Ascending aorta (tissue), 2 donors: Measurements from ENCODE around the gene LHFPL6. TPM values are rescaled to one million over a fixed set of nuclear protein-coding genes. Genes with fewer than 3 reads are reported as not detected.

ENCODE experiments used
- DNase-seq, 2 donors: peaks; one replicate each; pipeline ENCODE4 v3.0.0-alpha.2; 2019; ENCODE audit warnings: low spot score in 2 of 2
- H3K27ac ChIP-seq, 2 donors: fragments of 200-600 bp; sonication (generic); one replicate each; pipeline ENCODE4 v1.5.1; 2016 to 2017; ENCODE audit warnings: mild to moderate bottlenecking in 1 of 2
- H3K27me3 ChIP-seq: fragments of 200-600 bp; sonication (generic); one replicate; pipeline ENCODE4 v1.5.1; 2017
- H3K36me3 ChIP-seq, 2 donors: fragments of 200-600 bp; sonication (generic); one replicate each; pipeline ENCODE4 v1.5.1; 2016
- H3K4me1 ChIP-seq, 2 donors: fragments of 200-600 bp; sonication (generic); one replicate each; pipeline ENCODE4 v1.5.1; 2016 to 2017; ENCODE audit warnings: mild to moderate bottlenecking in 1 of 2
- H3K4me3 ChIP-seq, 2 donors: fragments of 200-600 bp; sonication (generic); one replicate each; pipeline ENCODE4 v1.5.1; 2016 to 2017; ENCODE audit warnings: mild to moderate bottlenecking in 1 of 2
- H3K9me3 ChIP-seq, 2 donors: fragments of 200-600 bp; sonication (generic); one replicate each; pipeline ENCODE4 v1.5.1; 2016
- intact Hi-C: fragments of 100-400 bp; cut with DNase I; formaldehyde crosslinking; loops from one replicate; pipeline ENCODE4 v1.15.1; 2023
- total RNA-seq: library from RNA; depleted of rRNA; stranded (reverse); fragments of >200 nt; gene quantifications from one replicate; pipeline ENCODE4 v1.1.0, GENCODE V29; 2016
- TF ChIP-seq, protein P1 (sequence below), 3 experiments: fragments of 200-600 bp in 2 of 3; fragments of 450-650 bp in 1 of 3; sonication (generic) in 2 of 3; IDR thresholded peaks; one replicate each; pipeline ENCODE4 v1.5.1; 2016 to 2019; ENCODE audit warnings: antibody characterized with exemption in 3 of 3, mild to moderate bottlenecking in 1 of 3, moderate library complexity in 1 of 3

Gene LHFPL6
- total RNA-seq, 1 donor from 2014 or later: 69.4 TPM

GRCh38 chr13:39297023-39297422, 306.0 kb downstream of the LHFPL6 start:
- H3K36me3 ChIP-seq: no peaks in the 10 kb centered on the region
- TF ChIP-seq, protein P1, sequence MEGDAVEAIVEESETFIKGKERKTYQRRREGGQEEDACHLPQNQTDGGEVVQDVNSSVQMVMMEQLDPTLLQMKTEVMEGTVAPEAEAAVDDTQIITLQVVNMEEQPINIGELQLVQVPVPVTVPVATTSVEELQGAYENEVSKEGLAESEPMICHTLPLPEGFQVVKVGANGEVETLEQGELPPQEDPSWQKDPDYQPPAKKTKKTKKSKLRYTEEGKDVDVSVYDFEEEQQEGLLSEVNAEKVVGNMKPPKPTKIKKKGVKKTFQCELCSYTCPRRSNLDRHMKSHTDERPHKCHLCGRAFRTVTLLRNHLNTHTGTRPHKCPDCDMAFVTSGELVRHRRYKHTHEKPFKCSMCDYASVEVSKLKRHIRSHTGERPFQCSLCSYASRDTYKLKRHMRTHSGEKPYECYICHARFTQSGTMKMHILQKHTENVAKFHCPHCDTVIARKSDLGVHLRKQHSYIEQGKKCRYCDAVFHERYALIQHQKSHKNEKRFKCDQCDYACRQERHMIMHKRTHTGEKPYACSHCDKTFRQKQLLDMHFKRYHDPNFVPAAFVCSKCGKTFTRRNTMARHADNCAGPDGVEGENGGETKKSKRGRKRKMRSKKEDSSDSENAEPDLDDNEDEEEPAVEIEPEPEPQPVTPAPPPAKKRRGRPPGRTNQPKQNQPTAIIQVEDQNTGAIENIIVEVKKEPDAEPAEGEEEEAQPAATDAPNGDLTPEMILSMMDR (IDR thresholded peaks at IDR 0.05): no peak
- no peak overlapping the region for H3K27ac ChIP-seq
- no peaks in the 10 kb centered on the region for H3K9me3 ChIP-seq
- H3K4me3 ChIP-seq: no peak overlapping the region
- no peak for DNase-seq
- no peaks in the 10 kb centered on the region for H3K27me3 ChIP-seq
- peaks cover 0 to 5% of the 10 kb centered on the region in 2 donors for H3K4me1 ChIP-seq
- intact Hi-C loops: no loop called here

DNA sequence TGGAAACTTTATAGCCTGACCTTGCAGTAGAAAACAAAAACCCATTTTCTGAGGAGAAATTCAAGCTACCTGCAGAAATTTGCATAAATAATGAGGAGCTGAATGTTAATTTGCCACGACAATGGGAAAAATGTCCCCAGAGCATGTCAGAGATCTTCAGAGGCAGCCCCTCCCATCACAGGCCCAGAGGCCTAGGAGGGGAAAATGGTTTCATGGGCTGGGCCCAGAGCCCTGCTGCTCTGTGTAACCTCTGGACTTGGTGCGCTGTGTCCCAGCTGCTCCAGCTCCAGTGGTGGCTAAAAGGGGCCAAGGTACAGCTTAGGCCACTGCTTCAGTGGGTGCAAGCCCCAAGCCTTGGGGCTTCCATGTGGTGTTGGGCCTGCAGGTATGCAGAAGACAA, 306.8 kb downstream of the LHFPL6 start:
- TF ChIP-seq, protein P1 (IDR thresholded peaks at IDR 0.05): no peak

More for the DNA sequence above, 306.8 kb downstream of the LHFPL6 start:
- peaks cover 0 to 5% of the 10 kb centered on the region in 2 donors for H3K4me1 ChIP-seq
- DNase-seq: no peak
- H3K27me3 ChIP-seq: no peaks in the 10 kb centered on the region
- no peak overlapping the region for H3K4me3 ChIP-seq
- H3K9me3 ChIP-seq: no peaks in the 10 kb centered on the region
- H3K36me3 ChIP-seq: no peaks in the 10 kb centered on the region
- H3K27ac ChIP-seq: no peak overlapping the region
- intact Hi-C loops: no loop called here

Other genes starting within 250 kb of the LHFPL6 start
- gene COG6, start 52.5 kb upstream of the LHFPL6 start, total RNA-seq: 8.6 TPM